Smooth muscle cell of the umbilical artery (primary cell): ENCODE results near the gene SLC26A4. TPM values are rescaled to one million over a fixed set of nuclear protein-coding genes. Genes with fewer than 3 reads are reported as not detected.

Experiments
- total RNA-seq: library from RNA; depleted of rRNA; stranded (reverse); fragments of >200 nt; gene quantifications from 2 replicates; pipeline ENCODE4 v1.2.3, GENCODE V29; 2014

SLC26A4 gene
- total RNA-seq, result 0.30 and 0.46 TPM in 2 replicates

DNA sequence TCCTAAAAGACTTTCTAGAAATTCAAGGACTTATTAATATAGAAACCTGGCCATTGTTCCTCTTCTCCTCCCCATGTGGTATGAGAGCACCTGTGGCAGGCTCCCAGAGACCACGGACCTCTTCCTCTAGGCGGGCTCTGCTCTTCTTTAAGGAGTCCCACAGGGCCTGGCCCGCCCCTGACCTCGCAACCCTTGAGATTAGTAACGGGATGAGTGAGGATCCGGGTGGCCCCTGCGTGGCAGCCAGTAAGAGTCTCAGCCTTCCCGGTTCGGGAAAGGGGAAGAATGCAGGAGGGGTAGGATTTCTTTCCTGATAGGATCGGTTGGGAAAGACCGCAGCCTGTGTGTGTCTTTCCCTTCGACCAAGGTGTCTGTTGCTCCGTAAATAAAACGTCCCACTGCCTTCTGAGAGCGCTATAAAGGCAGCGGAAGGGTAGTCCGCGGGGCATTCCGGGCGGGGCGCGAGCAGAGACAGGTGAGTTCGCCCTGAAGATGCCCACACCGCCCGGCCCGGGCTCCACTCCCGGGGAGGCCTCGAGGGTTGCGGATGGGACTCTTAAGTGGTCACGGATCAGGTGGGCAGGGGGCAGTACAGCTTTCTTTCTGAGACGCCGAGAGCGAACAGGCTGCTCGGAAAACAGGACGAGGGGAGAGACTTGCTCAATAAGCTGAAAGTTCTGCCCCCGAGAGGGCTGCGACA, at the start of gene SLC26A4:
SLC26A4 (plus strand) TSS at position 448 of the 700 bp plus-strand sequence. CDS start 814 bp downstream, outside the sequence.

DNA sequence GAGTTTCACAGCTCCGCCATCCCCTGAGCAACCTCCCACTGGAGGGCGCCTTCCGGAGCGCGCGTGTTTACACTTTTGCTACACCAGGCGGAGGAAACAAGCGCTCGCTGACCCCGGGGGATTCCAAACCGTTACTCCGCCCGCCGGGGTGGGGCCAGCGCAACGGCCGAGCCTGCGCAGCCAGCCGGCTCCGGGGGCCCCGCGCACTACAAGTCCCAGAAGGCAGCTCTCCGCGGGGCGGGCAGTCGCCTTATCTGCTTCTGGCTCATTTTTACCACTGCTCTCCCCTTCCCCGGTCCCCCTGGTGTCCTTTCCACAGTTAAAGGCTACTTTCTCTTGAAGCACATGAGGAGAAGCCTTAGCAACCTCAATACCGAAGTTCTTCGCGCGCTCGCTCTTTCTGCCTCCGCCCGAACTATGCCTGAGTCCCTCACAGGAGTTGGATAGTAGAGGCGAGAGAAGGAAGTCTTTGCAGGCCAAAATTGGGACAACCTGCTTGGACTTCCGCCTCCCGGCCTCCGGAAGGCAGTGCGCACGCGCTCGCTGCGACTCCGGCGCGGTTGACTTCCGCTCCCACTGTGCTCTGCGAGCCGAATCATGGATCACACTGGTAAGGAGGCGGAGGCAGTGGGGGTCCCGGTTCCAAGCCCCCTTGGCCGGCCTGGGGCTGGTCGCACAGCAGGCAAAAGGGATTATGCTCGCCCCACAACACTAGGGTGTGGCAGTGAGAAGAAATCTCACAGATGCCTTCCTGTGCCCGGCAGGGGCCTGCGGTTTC, 83.1 kb downstream of the SLC26A4 start, which contains the start of gene CBLL1:
CBLL1 (plus strand) TSS at position 576 of the 778 bp plus-strand sequence; CDS start at position 598, 22 bp downstream.

Other genes starting within 250 kb of the SLC26A4 start
- gene GPR22, start 190.8 kb upstream of the SLC26A4 start, total RNA-seq, result not detected in 2 replicates
- gene COG5, start 96.9 kb upstream of the SLC26A4 start, total RNA-seq, result 45.4 and 83.5 TPM in 2 replicates
- gene DUS4L, start 96.9 kb upstream of the SLC26A4 start, total RNA-seq, result 5.9 and 9.8 TPM in 2 replicates
- 43.4 and 61.9 TPM in 2 replicates for gene BCAP29, start 80.6 kb upstream of the SLC26A4 start, total RNA-seq
- 17.6 and 18.4 TPM in 2 replicates for gene CBLL1, start 83.3 kb downstream of the SLC26A4 start, total RNA-seq
- gene SLC26A3, start 142.4 kb downstream of the SLC26A4 start, total RNA-seq, result not detected in 2 replicates
- gene DLD, start 230.4 kb downstream of the SLC26A4 start, total RNA-seq, result 52.0 and 119 TPM in 2 replicates